HEK293 (cell line): Measurements from ENCODE around the gene SLC2A6.

ENCODE experiments used
- CTCF ChIA-PET: fragments of 350-600 bp; formaldehyde crosslinking; extraction: SDS; loops from one replicate; lab custom pipeline; 2021; ENCODE audit warnings: antibody characterized with exemption; lab: Yijun Ruan, JAX
- POLR2A ChIA-PET: fragments of 300-600 bp; formaldehyde crosslinking; extraction: SDS; loops from one replicate; lab custom pipeline; 2020; ENCODE audit warnings: antibody characterized with exemption, inconsistent platforms; lab: Yijun Ruan, JAX
- H3K27ac ChIP-seq: fragments of 200-500 bp; sonication (Bioruptor generic); 2 replicates; pipeline ENCODE4 v1.5.1; 2014; ENCODE audit warnings: low read depth, low read length, control low read depth, inconsistent platforms; ENCODE audit errors: extremely low read depth
- H3K36me3 ChIP-seq, 2 experiments: fragments of 200-500 bp in 1 of 2; sonication (Bioruptor generic) in 1 of 2; 1 replicate in 1 of 2; 2 replicates in 1 of 2; pipeline ENCODE4 v1.5.1; 2014 to 2017; ENCODE audit warnings: inconsistent platforms in 2 of 2, low read length in 2 of 2; ENCODE audit not compliant: control insufficient read depth in 2 of 2, insufficient read depth in 1 of 2
- H3K4me1 ChIP-seq: fragments of 200-500 bp; sonication (Bioruptor generic); 2 replicates; pipeline ENCODE4 v1.5.1; 2014; ENCODE audit warnings: mild to moderate bottlenecking, low read length, inconsistent platforms; ENCODE audit not compliant: control insufficient read depth, insufficient read depth
- H3K4me3 ChIP-seq: 2 replicates; pipeline ENCODE4 v1.5.1; 2011; ENCODE audit warnings: low read depth, mild to moderate bottlenecking, control low read depth, low read length, moderate library complexity
- H3K9me3 ChIP-seq: fragments of 200-500 bp; sonication (Bioruptor generic); 2 replicates; pipeline ENCODE4 v1.5.1; 2014; ENCODE audit warnings: low read depth, low read length, inconsistent platforms; ENCODE audit not compliant: control insufficient read depth, insufficient read depth
- GLI4 ChIP-seq: fragments of 450-650 bp; formaldehyde crosslinking; IDR thresholded peaks from 2 replicates; pipeline ENCODE4 v1.5.1; 2016; ENCODE audit warnings: missing biosample characterization, missing genetic modification characterization
- HOXA7 ChIP-seq: sonication (generic); formaldehyde crosslinking; IDR thresholded peaks from 2 replicates; pipeline ENCODE4 v1.8.1; 2022; ENCODE audit warnings: missing genetic modification reagents, borderline replicate concordance
- REPIN1 ChIP-seq: fragments of 450-650 bp; formaldehyde crosslinking; IDR thresholded peaks from 2 replicates; pipeline ENCODE4 v1.5.1; 2017; ENCODE audit warnings: missing biosample characterization, missing genetic modification characterization, low read depth
- SCRT1 ChIP-seq: fragments of 450-650 bp; formaldehyde crosslinking; IDR thresholded peaks from 2 replicates; pipeline ENCODE4 v1.5.1; 2016; ENCODE audit warnings: missing biosample characterization, missing genetic modification characterization, borderline replicate concordance
- SETDB1 ChIP-seq: IDR thresholded peaks from one replicate; pipeline ENCODE4 v1.6.1; 2017; ENCODE audit warnings: mild to moderate bottlenecking, low read length, moderate library complexity, mixed read lengths; ENCODE audit not compliant: insufficient read length
- TRIM28 ChIP-seq: IDR thresholded peaks from 2 replicates; pipeline ENCODE4 v1.6.1; 2011; ENCODE audit warnings: low read length, control low read depth, borderline replicate concordance
- ZNF138 ChIP-seq: fragments of 450-650 bp; formaldehyde crosslinking; IDR thresholded peaks from 2 replicates; pipeline ENCODE4 v1.5.1; 2016; ENCODE audit warnings: missing biosample characterization, missing genetic modification characterization, borderline replicate concordance
- ZNF146 ChIP-seq: fragments of 450-650 bp; formaldehyde crosslinking; IDR thresholded peaks from 2 replicates; pipeline ENCODE4 v1.5.1; 2016; ENCODE audit warnings: missing biosample characterization, missing genetic modification characterization
- ZNF174 ChIP-seq: fragments of 450-650 bp; formaldehyde crosslinking; IDR thresholded peaks from 2 replicates; pipeline ENCODE4 v1.5.0; 2017; ENCODE audit warnings: missing biosample characterization, mild to moderate bottlenecking, missing genetic modification characterization
- ZNF184 ChIP-seq: fragments of 450-650 bp; IDR thresholded peaks from 2 replicates; pipeline ENCODE4 v1.5.1; 2018; ENCODE audit warnings: missing biosample characterization, mild to moderate bottlenecking, missing genetic modification characterization
- ZNF248 ChIP-seq: fragments of 450-650 bp; formaldehyde crosslinking; IDR thresholded peaks from 2 replicates; pipeline ENCODE4 v1.5.1; 2017; ENCODE audit warnings: missing biosample characterization, missing genetic modification characterization
- ZNF473 ChIP-seq: fragments of 450-650 bp; formaldehyde crosslinking; IDR thresholded peaks from 2 replicates; pipeline ENCODE4 v1.5.1; 2017; ENCODE audit warnings: missing biosample characterization, missing genetic modification characterization
- ZNF529 ChIP-seq: fragments of 450-650 bp; formaldehyde crosslinking; IDR thresholded peaks from 2 replicates; pipeline ENCODE4 v1.5.1; 2017; ENCODE audit warnings: missing genetic modification characterization, missing biosample characterization; ENCODE audit not compliant: insufficient replicate concordance
- ZNF623 ChIP-seq: fragments of 450-650 bp; formaldehyde crosslinking; IDR thresholded peaks from 2 replicates; pipeline ENCODE4 v1.5.1; 2016; ENCODE audit warnings: missing biosample characterization, missing genetic modification characterization
- ZNF677 ChIP-seq: fragments of 450-650 bp; IDR thresholded peaks from 2 replicates; pipeline ENCODE4 v1.5.0; 2018; ENCODE audit warnings: missing biosample characterization, mild to moderate bottlenecking, missing genetic modification characterization, moderate library complexity
- ZNF785 ChIP-seq: fragments of 450-650 bp; formaldehyde crosslinking; IDR thresholded peaks from 2 replicates; pipeline ENCODE4 v1.5.1; 2016; ENCODE audit warnings: missing biosample characterization, missing genetic modification characterization
- TF ChIP-seq, protein P1 (sequence below): fragments of 450-650 bp; formaldehyde crosslinking; IDR thresholded peaks from 2 replicates; pipeline ENCODE4 v1.5.1; 2016; ENCODE audit warnings: missing biosample characterization, missing genetic modification characterization
- TF ChIP-seq, protein P2 (sequence below): fragments of 450-650 bp; formaldehyde crosslinking; IDR thresholded peaks from 2 replicates; pipeline ENCODE4 v1.5.1; 2016; ENCODE audit warnings: missing biosample characterization, missing genetic modification characterization
- TF ChIP-seq, protein P3 (sequence below): fragments of 450-650 bp; formaldehyde crosslinking; IDR thresholded peaks from 2 replicates; pipeline ENCODE4 v1.5.1; 2016; ENCODE audit warnings: missing biosample characterization, missing genetic modification characterization
- TF ChIP-seq, protein P4 (sequence below): fragments of 450-650 bp; formaldehyde crosslinking; IDR thresholded peaks from 2 replicates; pipeline ENCODE4 v1.5.1; 2017; ENCODE audit warnings: missing biosample characterization, missing genetic modification characterization
- TF ChIP-seq, protein P5 (sequence below): fragments of 450-650 bp; formaldehyde crosslinking; IDR thresholded peaks from 2 replicates; pipeline ENCODE4 v1.5.1; 2016; ENCODE audit warnings: missing biosample characterization, missing genetic modification characterization

SLC2A6 gene

DNA sequence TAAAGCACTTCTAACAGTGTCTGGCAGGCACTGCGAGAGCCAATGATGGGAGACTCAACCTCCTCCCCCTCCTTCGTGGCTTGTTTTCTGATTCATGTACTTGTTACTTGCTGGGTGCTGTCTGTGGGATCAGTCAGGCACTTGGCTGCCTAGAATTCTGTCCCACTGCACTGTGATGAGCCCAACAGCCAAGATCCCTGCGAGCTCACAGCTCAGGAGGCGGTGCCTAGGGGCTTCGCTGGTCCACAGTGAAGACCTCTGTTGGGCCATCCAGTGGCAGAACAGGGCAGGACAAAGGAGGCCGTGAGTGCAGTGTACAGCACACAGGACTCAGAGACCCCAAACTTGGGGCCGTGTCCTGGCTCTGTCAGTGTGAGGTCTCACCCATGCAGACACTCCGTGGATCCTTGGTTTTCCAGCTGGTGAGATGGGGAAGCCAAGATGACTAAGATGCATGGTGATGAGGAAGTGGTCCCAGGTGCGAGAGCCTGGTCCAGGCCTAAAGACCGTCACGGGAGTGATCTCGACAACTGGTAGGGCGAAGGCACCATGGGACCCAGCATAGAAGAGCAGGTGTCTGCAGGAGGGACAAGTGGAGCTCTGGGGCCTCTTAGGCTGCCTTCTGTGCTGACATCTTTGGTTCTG is 26.4 kb upstream of the SLC2A6 start:
- POLR2A ChIA-PET, result no interaction called here
- Histone ChIP-seq H3K9me3 (no peaks in the 10 kb centered on the region), H3K36me3 (no peaks in the 10 kb centered on the region), H3K27ac (no peak overlapping the region), H3K4me1 (peaks cover 8% of the 10 kb centered on the region), H3K4me3 (no peak overlapping the region)
- TF ChIP-seq ZNF146 (tag by site-specific recombination), result no peak
- no peak for TF ChIP-seq ZNF529 (tag by site-specific recombination)
- TF ChIP-seq, protein P1, sequence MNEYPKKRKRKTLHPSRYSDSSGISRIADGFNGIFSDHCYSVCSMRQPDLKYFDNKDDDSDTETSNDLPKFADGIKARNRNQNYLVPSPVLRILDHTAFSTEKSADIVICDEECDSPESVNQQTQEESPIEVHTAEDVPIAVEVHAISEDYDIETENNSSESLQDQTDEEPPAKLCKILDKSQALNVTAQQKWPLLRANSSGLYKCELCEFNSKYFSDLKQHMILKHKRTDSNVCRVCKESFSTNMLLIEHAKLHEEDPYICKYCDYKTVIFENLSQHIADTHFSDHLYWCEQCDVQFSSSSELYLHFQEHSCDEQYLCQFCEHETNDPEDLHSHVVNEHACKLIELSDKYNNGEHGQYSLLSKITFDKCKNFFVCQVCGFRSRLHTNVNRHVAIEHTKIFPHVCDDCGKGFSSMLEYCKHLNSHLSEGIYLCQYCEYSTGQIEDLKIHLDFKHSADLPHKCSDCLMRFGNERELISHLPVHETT (tag by site-specific recombination), result no peak
- TF ChIP-seq SCRT1 (tag by site-specific recombination), result no peak
- TF ChIP-seq ZNF473, result no peak
- no peak for TF ChIP-seq ZNF174 (tag by site-specific recombination)
- TF ChIP-seq ZNF677 (tag by site-specific recombination), result no peak
- CTCF ChIA-PET, result interaction anchor here (0.6 to 0.9 kb wide), 3 partner anchors 18 to 539 kb away, joined by 3 to 5 read pairs (median 4); no protein-coding TSS in a partner anchor

DNA sequence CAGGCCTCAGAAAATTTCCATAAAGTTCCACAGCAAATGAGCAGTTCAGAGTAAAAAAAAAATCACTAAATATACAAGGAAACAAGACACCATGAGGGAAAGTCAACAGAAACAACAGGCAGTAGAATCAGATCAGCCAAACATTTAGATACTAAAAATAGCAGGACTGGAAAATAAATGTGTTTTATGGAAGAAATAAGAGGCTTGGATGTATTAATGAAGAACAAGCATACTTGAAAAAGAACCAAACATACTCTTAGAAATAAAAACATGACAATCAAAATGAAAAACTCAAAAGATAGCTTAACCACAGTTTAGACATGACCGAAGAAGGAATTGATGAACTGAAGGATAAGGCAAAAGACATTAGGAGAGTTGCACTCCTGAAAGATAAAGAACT is 23.2 kb upstream of the SLC2A6 start:
- Histone ChIP-seq H3K27ac (no peak overlapping the region), H3K4me1 (no peaks in the 10 kb centered on the region), H3K4me3 (no peak overlapping the region), H3K9me3 (no peaks in the 10 kb centered on the region), H3K36me3 (no peaks in the 10 kb centered on the region)
- POLR2A ChIA-PET, result no interaction called here
- CTCF ChIA-PET, result interaction anchor here (0.9 kb wide), 1 partner anchor 11 kb away, joined by 3 read pairs; no protein-coding TSS in a partner anchor
- TF ChIP-seq, protein P2, sequence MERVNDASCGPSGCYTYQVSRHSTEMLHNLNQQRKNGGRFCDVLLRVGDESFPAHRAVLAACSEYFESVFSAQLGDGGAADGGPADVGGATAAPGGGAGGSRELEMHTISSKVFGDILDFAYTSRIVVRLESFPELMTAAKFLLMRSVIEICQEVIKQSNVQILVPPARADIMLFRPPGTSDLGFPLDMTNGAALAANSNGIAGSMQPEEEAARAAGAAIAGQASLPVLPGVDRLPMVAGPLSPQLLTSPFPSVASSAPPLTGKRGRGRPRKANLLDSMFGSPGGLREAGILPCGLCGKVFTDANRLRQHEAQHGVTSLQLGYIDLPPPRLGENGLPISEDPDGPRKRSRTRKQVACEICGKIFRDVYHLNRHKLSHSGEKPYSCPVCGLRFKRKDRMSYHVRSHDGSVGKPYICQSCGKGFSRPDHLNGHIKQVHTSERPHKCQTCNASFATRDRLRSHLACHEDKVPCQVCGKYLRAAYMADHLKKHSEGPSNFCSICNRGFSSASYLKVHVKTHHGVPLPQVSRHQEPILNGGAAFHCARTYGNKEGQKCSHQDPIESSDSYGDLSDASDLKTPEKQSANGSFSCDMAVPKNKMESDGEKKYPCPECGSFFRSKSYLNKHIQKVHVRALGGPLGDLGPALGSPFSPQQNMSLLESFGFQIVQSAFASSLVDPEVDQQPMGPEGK (tag by site-specific recombination), result no peak
- TF ChIP-seq SETDB1 (peak; percentile 81), TRIM28 (peak; percentile 20; the same call in 1 of the 2 replicates), ZNF184 (tag by site-specific recombination) (no peak)

DNA sequence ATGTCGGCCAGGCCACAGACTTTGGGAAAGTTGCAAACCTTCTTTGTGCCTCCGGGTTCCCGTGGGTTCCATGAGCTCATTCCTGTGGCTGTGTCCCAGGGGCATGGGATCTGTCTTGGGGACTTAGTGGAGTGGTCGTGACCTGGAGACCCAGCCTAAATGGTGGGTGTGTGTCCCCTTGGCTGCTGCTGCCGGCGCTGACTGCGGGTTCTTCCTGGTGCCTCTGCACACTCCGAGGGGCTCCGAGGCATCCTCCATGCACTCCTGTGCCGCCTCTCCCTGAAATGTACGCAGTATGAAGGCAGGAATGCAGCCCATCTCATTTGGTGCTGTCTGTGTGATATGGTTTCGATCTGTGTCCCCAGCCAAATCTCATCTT is 21.0 kb upstream of the SLC2A6 start:
- H3K36me3 ChIP-seq, result no peaks in the 10 kb centered on the region
- ChIA-PET POLR2A (no interaction called here), CTCF (interaction anchor here (0.5 to 3.1 kb wide), 7 partner anchors 14 to 478 kb away, joined by 3 to 16 read pairs (median 3); no protein-coding TSS in a partner anchor)

More for the DNA sequence above, 21.0 kb upstream of the SLC2A6 start:
- H3K9me3 ChIP-seq, result no peaks in the 10 kb centered on the region
- no peaks in the 10 kb centered on the region for H3K4me1 ChIP-seq
- no peak for TF ChIP-seq HOXA7 (CRISPR knock-in tag)
- TF ChIP-seq, protein P3, sequence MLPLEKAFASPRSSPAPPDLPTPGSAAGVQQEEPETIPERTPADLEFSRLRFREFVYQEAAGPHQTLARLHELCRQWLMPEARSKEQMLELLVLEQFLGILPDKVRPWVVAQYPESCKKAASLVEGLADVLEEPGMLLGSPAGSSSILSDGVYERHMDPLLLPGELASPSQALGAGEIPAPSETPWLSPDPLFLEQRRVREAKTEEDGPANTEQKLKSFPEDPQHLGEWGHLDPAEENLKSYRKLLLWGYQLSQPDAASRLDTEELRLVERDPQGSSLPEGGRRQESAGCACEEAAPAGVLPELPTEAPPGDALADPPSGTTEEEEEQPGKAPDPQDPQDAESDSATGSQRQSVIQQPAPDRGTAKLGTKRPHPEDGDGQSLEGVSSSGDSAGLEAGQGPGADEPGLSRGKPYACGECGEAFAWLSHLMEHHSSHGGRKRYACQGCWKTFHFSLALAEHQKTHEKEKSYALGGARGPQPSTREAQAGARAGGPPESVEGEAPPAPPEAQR (tag by site-specific recombination), result no peak
- TF ChIP-seq, protein P4, sequence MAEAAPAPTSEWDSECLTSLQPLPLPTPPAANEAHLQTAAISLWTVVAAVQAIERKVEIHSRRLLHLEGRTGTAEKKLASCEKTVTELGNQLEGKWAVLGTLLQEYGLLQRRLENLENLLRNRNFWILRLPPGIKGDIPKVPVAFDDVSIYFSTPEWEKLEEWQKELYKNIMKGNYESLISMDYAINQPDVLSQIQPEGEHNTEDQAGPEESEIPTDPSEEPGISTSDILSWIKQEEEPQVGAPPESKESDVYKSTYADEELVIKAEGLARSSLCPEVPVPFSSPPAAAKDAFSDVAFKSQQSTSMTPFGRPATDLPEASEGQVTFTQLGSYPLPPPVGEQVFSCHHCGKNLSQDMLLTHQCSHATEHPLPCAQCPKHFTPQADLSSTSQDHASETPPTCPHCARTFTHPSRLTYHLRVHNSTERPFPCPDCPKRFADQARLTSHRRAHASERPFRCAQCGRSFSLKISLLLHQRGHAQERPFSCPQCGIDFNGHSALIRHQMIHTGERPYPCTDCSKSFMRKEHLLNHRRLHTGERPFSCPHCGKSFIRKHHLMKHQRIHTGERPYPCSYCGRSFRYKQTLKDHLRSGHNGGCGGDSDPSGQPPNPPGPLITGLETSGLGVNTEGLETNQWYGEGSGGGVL (tag by site-specific recombination), result no peak
- no peak for TF ChIP-seq ZNF248
- TF ChIP-seq, protein P5, sequence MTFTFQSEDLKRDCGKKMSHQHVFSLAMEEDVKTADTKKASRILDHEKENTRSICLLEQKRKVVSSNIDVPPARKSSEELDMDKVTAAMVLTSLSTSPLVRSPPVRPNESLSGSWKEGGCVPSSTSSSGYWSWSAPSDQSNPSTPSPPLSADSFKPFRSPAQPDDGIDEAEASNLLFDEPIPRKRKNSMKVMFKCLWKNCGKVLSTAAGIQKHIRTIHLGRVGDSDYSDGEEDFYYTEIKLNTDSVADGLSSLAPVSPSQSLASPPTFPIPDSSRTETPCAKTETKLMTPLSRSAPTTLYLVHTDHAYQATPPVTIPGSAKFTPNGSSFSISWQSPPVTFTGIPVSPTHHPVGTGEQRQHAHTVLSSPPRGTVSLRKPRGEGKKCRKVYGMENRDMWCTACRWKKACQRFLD (tag by site-specific recombination), result no peak
- no peak for TF ChIP-seq GLI4 (tag by site-specific recombination)
- no peak for TF ChIP-seq REPIN1 (tag by site-specific recombination)
- no peak for TF ChIP-seq ZNF138 (tag by site-specific recombination)
- TF ChIP-seq ZNF623, result no peak
- no peak for TF ChIP-seq ZNF785 (tag by site-specific recombination)
- H3K4me3 ChIP-seq, result no peak overlapping the region
- H3K27ac ChIP-seq, result no peak overlapping the region
